ENCODE measurements around the gene FGF2. TPM values are rescaled to one million over a fixed set of nuclear protein-coding genes. Genes with fewer than 3 reads are reported as not detected.
A peak's percentile ranks its signal among the peaks of the same experiment; 100 is the strongest.

The FGF2 gene
- total RNA-seq (ENCODE audit: unreplicated experiment): 26.1 TPM
- long read RNA-seq, full-length matches to known transcripts: 1 of 1 reads
- long read RNA-seq, partial matches to known transcripts: 0 of 1 reads
- long read RNA-seq, other reads (novel, unspliced or antisense): 0 of 1 reads

DNA sequence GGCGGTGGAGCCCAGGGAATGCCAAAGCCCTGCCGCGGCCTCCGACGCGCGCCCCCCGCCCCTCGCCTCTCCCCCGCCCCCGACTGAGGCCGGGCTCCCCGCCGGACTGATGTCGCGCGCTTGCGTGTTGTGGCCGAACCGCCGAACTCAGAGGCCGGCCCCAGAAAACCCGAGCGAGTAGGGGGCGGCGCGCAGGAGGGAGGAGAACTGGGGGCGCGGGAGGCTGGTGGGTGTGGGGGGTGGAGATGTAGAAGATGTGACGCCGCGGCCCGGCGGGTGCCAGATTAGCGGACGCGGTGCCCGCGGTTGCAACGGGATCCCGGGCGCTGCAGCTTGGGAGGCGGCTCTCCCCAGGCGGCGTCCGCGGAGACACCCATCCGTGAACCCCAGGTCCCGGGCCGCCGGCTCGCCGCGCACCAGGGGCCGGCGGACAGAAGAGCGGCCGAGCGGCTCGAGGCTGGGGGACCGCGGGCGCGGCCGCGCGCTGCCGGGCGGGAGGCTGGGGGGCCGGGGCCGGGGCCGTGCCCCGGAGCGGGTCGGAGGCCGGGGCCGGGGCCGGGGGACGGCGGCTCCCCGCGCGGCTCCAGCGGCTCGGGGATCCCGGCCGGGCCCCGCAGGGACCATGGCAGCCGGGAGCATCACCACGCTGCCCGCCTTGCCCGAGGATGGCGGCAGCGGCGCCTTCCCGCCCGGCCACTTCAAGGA is at the start of gene FGF2:
TSS of gene FGF2 (plus strand) at position 279 of the 705 bp plus-strand sequence. CDS start at position 623, 344 bp downstream.
- peaks cover 38% of the 10 kb centered on the region for H3K4me1 Mint-ChIP-seq (ENCODE audit: unreplicated experiment)
- peak within 1 kb of the TSS; percentile 93 for H3K27ac Mint-ChIP-seq (ENCODE audit: unreplicated experiment)
- peak; percentile 60 for DNase-seq (ENCODE audit: low spot score)
- H3K36me3 Mint-ChIP-seq (ENCODE audit: low read depth, unreplicated experiment): peaks cover 7% of the 10 kb centered on the region
- no peaks in the 10 kb centered on the region for H3K9me3 Mint-ChIP-seq (ENCODE audit: unreplicated experiment)
- TF ChIP-seq, protein P1, sequence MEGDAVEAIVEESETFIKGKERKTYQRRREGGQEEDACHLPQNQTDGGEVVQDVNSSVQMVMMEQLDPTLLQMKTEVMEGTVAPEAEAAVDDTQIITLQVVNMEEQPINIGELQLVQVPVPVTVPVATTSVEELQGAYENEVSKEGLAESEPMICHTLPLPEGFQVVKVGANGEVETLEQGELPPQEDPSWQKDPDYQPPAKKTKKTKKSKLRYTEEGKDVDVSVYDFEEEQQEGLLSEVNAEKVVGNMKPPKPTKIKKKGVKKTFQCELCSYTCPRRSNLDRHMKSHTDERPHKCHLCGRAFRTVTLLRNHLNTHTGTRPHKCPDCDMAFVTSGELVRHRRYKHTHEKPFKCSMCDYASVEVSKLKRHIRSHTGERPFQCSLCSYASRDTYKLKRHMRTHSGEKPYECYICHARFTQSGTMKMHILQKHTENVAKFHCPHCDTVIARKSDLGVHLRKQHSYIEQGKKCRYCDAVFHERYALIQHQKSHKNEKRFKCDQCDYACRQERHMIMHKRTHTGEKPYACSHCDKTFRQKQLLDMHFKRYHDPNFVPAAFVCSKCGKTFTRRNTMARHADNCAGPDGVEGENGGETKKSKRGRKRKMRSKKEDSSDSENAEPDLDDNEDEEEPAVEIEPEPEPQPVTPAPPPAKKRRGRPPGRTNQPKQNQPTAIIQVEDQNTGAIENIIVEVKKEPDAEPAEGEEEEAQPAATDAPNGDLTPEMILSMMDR (IDR thresholded peaks at IDR 0.05; ENCODE audit: unreplicated experiment): no peak
- H3K27me3 Mint-ChIP-seq (ENCODE audit: unreplicated experiment): peaks cover 7% of the 10 kb centered on the region
- H3K4me3 Mint-ChIP-seq (ENCODE audit: unreplicated experiment): peak within 1 kb of the TSS; percentile 96

- no peak overlapping the region for H3K4me3 Mint-ChIP-seq (ENCODE audit: unreplicated experiment)
- H3K36me3 Mint-ChIP-seq (ENCODE audit: low read depth, unreplicated experiment): no peaks in the 10 kb centered on the region
- H3K4me1 Mint-ChIP-seq (ENCODE audit: unreplicated experiment): peaks cover 38% of the 10 kb centered on the region
- TF ChIP-seq, protein P1 (IDR thresholded peaks at IDR 0.05; ENCODE audit: unreplicated experiment): no peak
- H3K27ac Mint-ChIP-seq (ENCODE audit: unreplicated experiment): no peak overlapping the region
- H3K27me3 Mint-ChIP-seq (ENCODE audit: unreplicated experiment): peaks cover 4% of the 10 kb centered on the region
- no peak for DNase-seq (ENCODE audit: low spot score)
- no peaks in the 10 kb centered on the region for H3K9me3 Mint-ChIP-seq (ENCODE audit: unreplicated experiment)
Measured at GRCh38 chr4:122776916-122777315, 49.7 kb upstream of the FGF2 start.

- no peaks in the 10 kb centered on the region for H3K36me3 Mint-ChIP-seq (ENCODE audit: low read depth, unreplicated experiment)
Measured at GRCh38 chr4:122777846-122778673, 48.6 kb upstream of the FGF2 start.

DNA sequence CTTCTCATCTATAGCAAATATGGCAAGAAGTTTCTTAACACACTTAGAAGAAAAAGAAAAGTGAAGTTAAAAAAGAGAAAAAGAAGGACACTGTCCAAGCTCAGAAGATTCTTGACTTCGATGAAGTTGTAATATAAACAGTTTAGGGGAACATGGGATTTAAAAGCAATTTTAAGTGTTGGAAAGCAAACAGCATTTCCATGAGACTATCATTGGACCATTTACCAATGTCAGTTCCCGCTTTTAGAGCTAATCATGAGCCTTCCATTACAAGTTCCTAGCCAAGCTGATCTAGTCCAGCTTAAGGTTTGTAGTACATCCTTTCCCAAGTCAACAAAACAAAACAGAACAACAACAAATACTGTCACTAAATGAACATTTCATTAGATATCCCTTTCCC is 45.1 kb upstream of the FGF2 start:
- DNase-seq (ENCODE audit: low spot score): no peak
- H3K27me3 Mint-ChIP-seq (ENCODE audit: unreplicated experiment): peaks cover 4% of the 10 kb centered on the region
- H3K27ac Mint-ChIP-seq (ENCODE audit: unreplicated experiment): no peak overlapping the region
- TF ChIP-seq, protein P1 (IDR thresholded peaks at IDR 0.05; ENCODE audit: unreplicated experiment): no peak
- no peaks in the 10 kb centered on the region for H3K36me3 Mint-ChIP-seq (ENCODE audit: low read depth, unreplicated experiment)
- no peaks in the 10 kb centered on the region for H3K9me3 Mint-ChIP-seq (ENCODE audit: unreplicated experiment)
- no peak overlapping the region for H3K4me3 Mint-ChIP-seq (ENCODE audit: unreplicated experiment)
- peaks cover 17% of the 10 kb centered on the region for H3K4me1 Mint-ChIP-seq (ENCODE audit: unreplicated experiment)

More at GRCh38 chr4:122777846-122778673, 48.6 kb upstream of the FGF2 start:
- DNase-seq (ENCODE audit: low spot score): no peak
- Mint-ChIP-seq H3K4me3 (ENCODE audit: unreplicated experiment) (no peak overlapping the region), H3K27ac (ENCODE audit: unreplicated experiment) (no peak overlapping the region), H3K4me1 (ENCODE audit: unreplicated experiment) (peaks cover 30% of the 10 kb centered on the region), H3K9me3 (ENCODE audit: unreplicated experiment) (no peaks in the 10 kb centered on the region), H3K27me3 (ENCODE audit: unreplicated experiment) (peaks cover 4% of the 10 kb centered on the region)
- TF ChIP-seq, protein P1 (IDR thresholded peaks at IDR 0.05; ENCODE audit: unreplicated experiment): no peak

Data from endothelial cell (in vitro differentiated cells).